H1 (cell line): ENCODE measurements around the gene TMEM273.

ENCODE experiments used
- MAFK ChIP-seq: IDR thresholded peaks from 2 replicates; pipeline ENCODE4 v1.6.1; 2012; ENCODE audit warnings: low read depth, mild to moderate bottlenecking, improper control_type of control experiment, low read length
- POLR2A ChIP-seq, 2 experiments: IDR thresholded peaks; 1 replicate in 1 of 2; 2 replicates in 1 of 2; pipeline ENCODE4 v1.6.1; 2011; ENCODE audit warnings: low read depth in 2 of 2, low read length in 2 of 2, mild to moderate bottlenecking in 2 of 2; ENCODE audit errors: control extremely low read depth in 1 of 2
- TF ChIP-seq, protein P1 (sequence below), 3 experiments: IDR thresholded peaks; 1 replicate in 2 of 3; 2 replicates in 1 of 3; pipeline versions ENCODE4 v1.5.1 to v1.6.1; 2011; ENCODE audit warnings: low read length in 3 of 3, mild to moderate bottlenecking in 3 of 3, inconsistent platforms in 2 of 3, low read depth in 1 of 3, moderate library complexity in 1 of 3; ENCODE audit not compliant: insufficient read depth in 1 of 3; ENCODE audit errors: control extremely low read depth in 1 of 3
- TF ChIP-seq, protein P2 (sequence below): IDR thresholded peaks from 2 replicates; pipeline ENCODE4 v1.6.1; 2012; ENCODE audit warnings: low read length, inconsistent platforms
- TF ChIP-seq, protein P3 (sequence below): IDR thresholded peaks from 2 replicates; pipeline ENCODE4 v1.6.1; 2012; ENCODE audit warnings: inconsistent platforms

DNA sequence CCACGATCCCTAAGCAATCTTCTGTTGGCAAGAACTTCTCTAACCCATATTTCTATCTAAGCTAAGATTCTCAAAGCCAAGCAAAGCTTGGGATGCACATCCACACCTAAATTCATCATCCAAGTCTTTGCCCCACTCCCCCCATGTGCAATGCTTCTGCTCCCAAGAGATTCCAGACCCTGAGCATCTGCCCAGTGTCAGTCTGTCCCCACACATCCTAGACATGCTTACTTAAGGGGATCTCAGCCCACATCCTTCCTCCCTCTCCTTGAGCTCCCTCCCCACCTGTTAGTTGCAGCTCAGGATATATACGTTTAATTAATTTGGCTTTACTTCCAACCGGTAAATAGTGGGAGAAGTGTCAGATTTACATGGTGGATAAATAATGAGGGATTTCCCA is 17.0 kb upstream of the TMEM273 start:
- TF ChIP-seq MAFK (no peak), POLR2A (IDR thresholded peaks at IDR 0.05; ENCODE audit: control extremely low read depth in 1 of 2, low read depth in 2 of 2, low read length in 2 of 2) (no peak)
- TF ChIP-seq, protein P1, sequence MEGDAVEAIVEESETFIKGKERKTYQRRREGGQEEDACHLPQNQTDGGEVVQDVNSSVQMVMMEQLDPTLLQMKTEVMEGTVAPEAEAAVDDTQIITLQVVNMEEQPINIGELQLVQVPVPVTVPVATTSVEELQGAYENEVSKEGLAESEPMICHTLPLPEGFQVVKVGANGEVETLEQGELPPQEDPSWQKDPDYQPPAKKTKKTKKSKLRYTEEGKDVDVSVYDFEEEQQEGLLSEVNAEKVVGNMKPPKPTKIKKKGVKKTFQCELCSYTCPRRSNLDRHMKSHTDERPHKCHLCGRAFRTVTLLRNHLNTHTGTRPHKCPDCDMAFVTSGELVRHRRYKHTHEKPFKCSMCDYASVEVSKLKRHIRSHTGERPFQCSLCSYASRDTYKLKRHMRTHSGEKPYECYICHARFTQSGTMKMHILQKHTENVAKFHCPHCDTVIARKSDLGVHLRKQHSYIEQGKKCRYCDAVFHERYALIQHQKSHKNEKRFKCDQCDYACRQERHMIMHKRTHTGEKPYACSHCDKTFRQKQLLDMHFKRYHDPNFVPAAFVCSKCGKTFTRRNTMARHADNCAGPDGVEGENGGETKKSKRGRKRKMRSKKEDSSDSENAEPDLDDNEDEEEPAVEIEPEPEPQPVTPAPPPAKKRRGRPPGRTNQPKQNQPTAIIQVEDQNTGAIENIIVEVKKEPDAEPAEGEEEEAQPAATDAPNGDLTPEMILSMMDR (IDR thresholded peaks at IDR 0.05; ENCODE audit: control extremely low read depth in 1 of 3, insufficient read depth in 1 of 3, low read depth in 1 of 3, low read length in 3 of 3): no peak
- TF ChIP-seq, protein P2, sequence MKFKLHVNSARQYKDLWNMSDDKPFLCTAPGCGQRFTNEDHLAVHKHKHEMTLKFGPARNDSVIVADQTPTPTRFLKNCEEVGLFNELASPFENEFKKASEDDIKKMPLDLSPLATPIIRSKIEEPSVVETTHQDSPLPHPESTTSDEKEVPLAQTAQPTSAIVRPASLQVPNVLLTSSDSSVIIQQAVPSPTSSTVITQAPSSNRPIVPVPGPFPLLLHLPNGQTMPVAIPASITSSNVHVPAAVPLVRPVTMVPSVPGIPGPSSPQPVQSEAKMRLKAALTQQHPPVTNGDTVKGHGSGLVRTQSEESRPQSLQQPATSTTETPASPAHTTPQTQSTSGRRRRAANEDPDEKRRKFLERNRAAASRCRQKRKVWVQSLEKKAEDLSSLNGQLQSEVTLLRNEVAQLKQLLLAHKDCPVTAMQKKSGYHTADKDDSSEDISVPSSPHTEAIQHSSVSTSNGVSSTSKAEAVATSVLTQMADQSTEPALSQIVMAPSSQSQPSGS: no peak
- TF ChIP-seq, protein P3, sequence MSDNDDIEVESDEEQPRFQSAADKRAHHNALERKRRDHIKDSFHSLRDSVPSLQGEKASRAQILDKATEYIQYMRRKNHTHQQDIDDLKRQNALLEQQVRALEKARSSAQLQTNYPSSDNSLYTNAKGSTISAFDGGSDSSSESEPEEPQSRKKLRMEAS: no peak
